ENCODE measurements around the gene FOXN1.
"Not testable (repeated sequence)": the region's sequence is repeated elsewhere in the genome, so short reads cannot be mapped to it uniquely, and the experiment has no call there.

FOXN1 gene

GRCh38 chr17:28500712-28501379, 5.3 kb upstream of the FOXN1 start:
- DNase-seq (ENCODE audit: low read depth): no peak

- DNase-seq (ENCODE audit: low read depth): no peak
Measured at GRCh38 chr17:28501421-28502284, 4.5 kb upstream of the FOXN1 start.

- DNase-seq (ENCODE audit: low read depth): no peak
Measured at GRCh38 chr17:28503420-28503819, 2.7 kb upstream of the FOXN1 start.

GRCh38 chr17:28506763-28507487, 777 bp downstream of the FOXN1 start:
- DNase-seq (ENCODE audit: low read depth): no peak

- no peak for DNase-seq (ENCODE audit: low read depth)
Measured at GRCh38 chr17:28507567-28508203, 1.5 kb downstream of the FOXN1 start.

- no peak for DNase-seq (ENCODE audit: low read depth)
Measured at GRCh38 chr17:28508211-28508724, 2.1 kb downstream of the FOXN1 start.

- no peak for DNase-seq (ENCODE audit: low read depth)
Measured at GRCh38 chr17:28509789-28510188, 3.6 kb downstream of the FOXN1 start.

GRCh38 chr17:28511858-28512461, 5.8 kb downstream of the FOXN1 start:
- no peak for DNase-seq (ENCODE audit: low read depth)

GRCh38 chr17:28513476-28513875, 7.3 kb downstream of the FOXN1 start:
- DNase-seq (ENCODE audit: low read depth): no peak

- DNase-seq (ENCODE audit: low read depth): no peak
Measured at GRCh38 chr17:28514561-28515002, 8.4 kb downstream of the FOXN1 start.

GRCh38 chr17:28515518-28515917, 9.4 kb downstream of the FOXN1 start:
- no peak for DNase-seq (ENCODE audit: low read depth)

- no peak for DNase-seq (ENCODE audit: low read depth)
Measured at GRCh38 chr17:28518132-28518531, 12.0 kb downstream of the FOXN1 start.

GRCh38 chr17:28518578-28518977, 12.4 kb downstream of the FOXN1 start:
- DNase-seq (ENCODE audit: low read depth): no peak

GRCh38 chr17:28519236-28519635, 13.1 kb downstream of the FOXN1 start:
- no peak for DNase-seq (ENCODE audit: low read depth)

- no peak for DNase-seq (ENCODE audit: low read depth)
Measured at GRCh38 chr17:28520687-28521086, 14.5 kb downstream of the FOXN1 start.

- DNase-seq (ENCODE audit: low read depth): no peak
Measured at GRCh38 chr17:28521311-28522085, 15.3 kb downstream of the FOXN1 start.

- not testable (repeated sequence) for DNase-seq (ENCODE audit: low read depth)
Measured at GRCh38 chr17:28522281-28522680, 16.1 kb downstream of the FOXN1 start.

GRCh38 chr17:28523186-28523585, 17.0 kb downstream of the FOXN1 start:
- no peak for DNase-seq (ENCODE audit: low read depth)

GRCh38 chr17:28523876-28524275, 17.7 kb downstream of the FOXN1 start:
- no peak for DNase-seq (ENCODE audit: low read depth)

Measured in EH (cell line).